ENCODE data around the gene SH3RF3. TPM values are rescaled to one million over a fixed set of nuclear protein-coding genes. Genes with fewer than 3 reads are reported as not detected.

Gene SH3RF3
- total RNA-seq, 2 donors from 2014 or later: 1.4 to 17.0 TPM

GRCh38 chr2:109549016-109549590, 420.1 kb downstream of the SH3RF3 start:
- intact Hi-C loops (cut with DNase I): loop anchor here (5.0 kb wide), 1 partner anchor 173 kb away; no protein-coding TSS in a partner anchor
- WGBS: 77% methylated on average over 4 of the region's 4 CpGs
- DNase-seq (ENCODE audit: low spot score): no peak

More at GRCh38 chr2:109549016-109549590, 420.1 kb downstream of the SH3RF3 start:
- H3K4me3 ChIP-seq: no peak overlapping the region
- no peaks in the 10 kb centered on the region for H3K27me3 ChIP-seq (replicated peaks; ENCODE audit: insufficient read depth)
- TF ChIP-seq, protein P1, sequence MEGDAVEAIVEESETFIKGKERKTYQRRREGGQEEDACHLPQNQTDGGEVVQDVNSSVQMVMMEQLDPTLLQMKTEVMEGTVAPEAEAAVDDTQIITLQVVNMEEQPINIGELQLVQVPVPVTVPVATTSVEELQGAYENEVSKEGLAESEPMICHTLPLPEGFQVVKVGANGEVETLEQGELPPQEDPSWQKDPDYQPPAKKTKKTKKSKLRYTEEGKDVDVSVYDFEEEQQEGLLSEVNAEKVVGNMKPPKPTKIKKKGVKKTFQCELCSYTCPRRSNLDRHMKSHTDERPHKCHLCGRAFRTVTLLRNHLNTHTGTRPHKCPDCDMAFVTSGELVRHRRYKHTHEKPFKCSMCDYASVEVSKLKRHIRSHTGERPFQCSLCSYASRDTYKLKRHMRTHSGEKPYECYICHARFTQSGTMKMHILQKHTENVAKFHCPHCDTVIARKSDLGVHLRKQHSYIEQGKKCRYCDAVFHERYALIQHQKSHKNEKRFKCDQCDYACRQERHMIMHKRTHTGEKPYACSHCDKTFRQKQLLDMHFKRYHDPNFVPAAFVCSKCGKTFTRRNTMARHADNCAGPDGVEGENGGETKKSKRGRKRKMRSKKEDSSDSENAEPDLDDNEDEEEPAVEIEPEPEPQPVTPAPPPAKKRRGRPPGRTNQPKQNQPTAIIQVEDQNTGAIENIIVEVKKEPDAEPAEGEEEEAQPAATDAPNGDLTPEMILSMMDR (IDR thresholded peaks at IDR 0.05): no peak
- TF ChIP-seq POLR2AphosphoS5 (IDR thresholded peaks at IDR 0.05): no peak
- no peak for TF ChIP-seq POLR2A (IDR thresholded peaks at IDR 0.05)
- no peaks in the 10 kb centered on the region for H3K9me3 ChIP-seq
- H3K36me3 ChIP-seq: no peaks in the 10 kb centered on the region
- H3K4me1 ChIP-seq (replicated peaks): no peaks in the 10 kb centered on the region
- H3K27ac ChIP-seq: peak overlapping the region in 1 of 2 donors; percentile 29

Small RNA genes within 50 kb of the gene (microRNA-seq; reads per million reads assigned to microRNA genes)
- not detected for gene MIR4265
- gene MIR4266: not detected

Small RNA genes within 50 kb of the gene (small RNA-seq; reads per million reads assigned to genes)
- gene MIR4265 (0 reads per million in 2 donors), gene MIR4266 (0 reads per million in 2 donors), gene RF00017 (0 reads per million in 2 donors), gene SNRPGP9 (0 reads per million in 2 donors)

Other genes with a start within 250 kb of the SH3RF3 start
- under 1 TPM; 0.46 to 0.68 TPM for gene EDAR, start 140.0 kb upstream of the SH3RF3 start, total RNA-seq